IMR-90 (cell line): ENCODE measurements around the gene FBXO40. TPM values are rescaled to one million over a fixed set of nuclear protein-coding genes. Genes with fewer than 3 reads are reported as not detected.

Source experiments
- ATAC-seq: fragments of 200-7000 bp; cut with Tn5 transposase; 2 replicates; pipeline ENCODE4 v1.9.1; 2020; ENCODE audit warnings: low read depth, mild to moderate bottlenecking, moderate library complexity
- BruUV-seq: library from RNA; stranded (reverse); fragments of 400-500 nt; replicated peaks from 2 replicates; lab custom pipeline; 2021; lab: Mats Ljungman, UMichigan
- CTCF ChIA-PET: fragments of 300-600 bp; formaldehyde crosslinking; extraction: SDS; loops from one replicate; lab custom pipeline; 2021; ENCODE audit warnings: antibody characterized with exemption; lab: Yijun Ruan, JAX
- POLR2A ChIA-PET: fragments of 300-600 bp; sonication (Branson Sonifier 250); formaldehyde crosslinking; loops from one replicate; lab custom pipeline; 2022; ENCODE audit warnings: antibody characterized with exemption; ENCODE audit not compliant: unreplicated experiment; lab: Charles Lee
- DNase-seq: peaks from one replicate; pipeline ENCODE4 v3.0.0; 2013
- H2AFZ ChIP-seq: replicated peaks from 2 replicates; pipeline ENCODE3; 2013; ENCODE audit warnings: low read length, mild to moderate bottlenecking; ENCODE audit not compliant: poor library complexity
- H2AK5ac ChIP-seq: 2 replicates; pipeline ENCODE4 v1.6.1; 2013; ENCODE audit warnings: low read depth, low read length, inconsistent platforms
- H2AK9ac ChIP-seq: replicated peaks from 2 replicates; pipeline ENCODE3; 2013; ENCODE audit warnings: mild to moderate bottlenecking, low read depth, low read length, moderate library complexity; ENCODE audit not compliant: poor library complexity
- H2BK120ac ChIP-seq: 2 replicates; pipeline ENCODE4 v1.6.1; 2013; ENCODE audit warnings: low read depth, low read length, inconsistent platforms
- H2BK15ac ChIP-seq: 3 replicates; pipeline ENCODE4 v1.6.1; 2013; ENCODE audit warnings: low read depth, low read length, inconsistent platforms
- H2BK20ac ChIP-seq: 2 replicates; pipeline ENCODE4 v1.6.1; 2013; ENCODE audit warnings: low read depth, mild to moderate bottlenecking, inconsistent platforms, low read length, moderate library complexity
- H2BK5ac ChIP-seq: 2 replicates; pipeline ENCODE4 v1.6.1; 2013; ENCODE audit warnings: mild to moderate bottlenecking, low read depth, low read length, inconsistent platforms; ENCODE audit not compliant: poor library complexity, severe bottlenecking
- H3K14ac ChIP-seq: replicated peaks from 2 replicates; pipeline ENCODE4 v1.6.1; 2013; ENCODE audit warnings: low read depth, low read length, inconsistent platforms
- H3K18ac ChIP-seq: 2 replicates; pipeline ENCODE4 v1.6.1; 2013; ENCODE audit warnings: low read depth, low read length, control low read depth
- H3K23ac ChIP-seq: 2 replicates; pipeline ENCODE4 v1.6.1; 2013; ENCODE audit warnings: low read depth, low read length, inconsistent platforms
- H3K27ac ChIP-seq: 2 replicates; pipeline ENCODE4 v1.5.1; 2013; ENCODE audit warnings: mild to moderate bottlenecking, control low read depth, low read length; ENCODE audit not compliant: insufficient read depth
- H3K27me3 ChIP-seq: 2 replicates; pipeline ENCODE4 v1.6.1; 2013; ENCODE audit warnings: low read length; ENCODE audit not compliant: control insufficient read depth, insufficient read depth
- H3K36me3 ChIP-seq: 2 replicates; pipeline ENCODE4 v1.6.1; 2013; ENCODE audit warnings: low read length, mixed read lengths; ENCODE audit not compliant: control insufficient read depth, insufficient read depth
- H3K4ac ChIP-seq: 2 replicates; pipeline ENCODE4 v1.6.1; 2013; ENCODE audit warnings: low read depth, low read length, inconsistent platforms
- H3K4me1 ChIP-seq: 2 replicates; pipeline ENCODE4 v1.6.1; 2013; ENCODE audit warnings: low read length, mixed read lengths; ENCODE audit not compliant: control insufficient read depth, insufficient read depth
- H3K4me2 ChIP-seq: 2 replicates; pipeline ENCODE4 v1.6.1; 2013; ENCODE audit warnings: low read depth, mild to moderate bottlenecking, control low read depth, low read length, moderate library complexity
- H3K4me3 ChIP-seq: 2 replicates; pipeline ENCODE4 v1.5.1; 2013; ENCODE audit warnings: low read depth, mild to moderate bottlenecking, control low read depth, low read length, moderate library complexity; ENCODE audit not compliant: insufficient read depth
- H3K56ac ChIP-seq: 2 replicates; pipeline ENCODE4 v1.6.1; 2013; ENCODE audit warnings: low read length, inconsistent platforms; ENCODE audit not compliant: insufficient read depth; ENCODE audit errors: extremely low read depth
- H3K79me1 ChIP-seq, 2 experiments: 2 replicates each; pipeline ENCODE4 v1.6.1; 2013; ENCODE audit warnings: low read length in 2 of 2, inconsistent platforms in 1 of 2, low read depth in 1 of 2
- H3K9ac ChIP-seq: 2 replicates; pipeline ENCODE4 v1.6.1; 2013; ENCODE audit warnings: low read depth, low read length, control low read depth
- H3K9me1 ChIP-seq: 2 replicates; pipeline ENCODE4 v1.6.1; 2013; ENCODE audit warnings: low read length, inconsistent platforms; ENCODE audit not compliant: insufficient read depth
- H3K9me3 ChIP-seq: 2 replicates; pipeline ENCODE4 v1.6.1; 2013; ENCODE audit warnings: low read length; ENCODE audit not compliant: control insufficient read depth, insufficient read depth
- H4K20me1 ChIP-seq: 2 replicates; pipeline ENCODE4 v1.6.1; 2013; ENCODE audit warnings: low read length, inconsistent platforms; ENCODE audit not compliant: insufficient read depth
- H4K5ac ChIP-seq: 2 replicates; pipeline ENCODE4 v1.6.1; 2013; ENCODE audit warnings: mild to moderate bottlenecking, low read depth, low read length, control low read depth
- H4K8ac ChIP-seq, 2 experiments: 2 replicates each; pipeline ENCODE4 v1.6.1; 2013; ENCODE audit warnings: low read depth in 2 of 2, low read length in 2 of 2, control low read depth in 1 of 2, inconsistent platforms in 1 of 2
- H4K91ac ChIP-seq: 2 replicates; pipeline ENCODE4 v1.6.1; 2013; ENCODE audit warnings: low read depth, low read length, inconsistent platforms; ENCODE audit not compliant: insufficient read depth
- BHLHE40 ChIP-seq: fragments of 150-350 bp; IDR thresholded peaks from 2 replicates; pipeline ENCODE4 v1.6.1; 2016; ENCODE audit warnings: mild to moderate bottlenecking, low read depth, low read length
- CEBPB ChIP-seq: IDR thresholded peaks from 2 replicates; pipeline ENCODE4 v1.6.1; 2012; ENCODE audit warnings: low read depth, low read length, improper control_type of control experiment
- CHD1 ChIP-seq: IDR thresholded peaks from 2 replicates; pipeline ENCODE4 v1.6.1; 2012; ENCODE audit warnings: low read depth, low read length, improper control_type of control experiment
- CTCF ChIP-seq: conservative IDR thresholded peaks from 2 replicates; pipeline ENCODE4 v1.5.1; 2012; ENCODE audit warnings: mild to moderate bottlenecking, low read depth, low read length, improper control_type of control experiment
- ELK1 ChIP-seq: fragments of 150-350 bp; IDR thresholded peaks from 2 replicates; pipeline ENCODE4 v1.6.1; 2016; ENCODE audit warnings: low read depth, mild to moderate bottlenecking, low read length, moderate library complexity, borderline replicate concordance
- FOS ChIP-seq: fragments of 150-350 bp; IDR thresholded peaks from 2 replicates; pipeline ENCODE4 v1.6.1; 2016; ENCODE audit warnings: low read depth, low read length
- MAFK ChIP-seq: IDR thresholded peaks from 2 replicates; pipeline ENCODE4 v1.6.1; 2012; ENCODE audit warnings: low read depth, low read length, improper control_type of control experiment
- MAZ ChIP-seq: IDR thresholded peaks from 2 replicates; pipeline ENCODE4 v1.6.1; 2012; ENCODE audit warnings: low read depth, mild to moderate bottlenecking, low read length, improper control_type of control experiment, moderate library complexity, borderline replicate concordance
- MXI1 ChIP-seq: IDR thresholded peaks from 2 replicates; pipeline ENCODE4 v1.6.1; 2012; ENCODE audit warnings: low read depth, mild to moderate bottlenecking, low read length, moderate library complexity, borderline replicate concordance
- NFE2L2 ChIP-seq: fragments of 150-350 bp; IDR thresholded peaks from 2 replicates; pipeline ENCODE4 v1.6.1; 2016; ENCODE audit warnings: low read depth, mild to moderate bottlenecking, low read length
- POLR2A ChIP-seq: IDR thresholded peaks from 2 replicates; pipeline ENCODE4 v1.6.1; 2012; ENCODE audit warnings: mild to moderate bottlenecking, low read depth, low read length
- RAD21 ChIP-seq: IDR thresholded peaks from 2 replicates; pipeline ENCODE4 v1.6.1; 2012; ENCODE audit warnings: low read length, improper control_type of control experiment
- RCOR1 ChIP-seq: IDR thresholded peaks from 2 replicates; pipeline ENCODE4 v1.6.1; 2012; ENCODE audit warnings: mild to moderate bottlenecking, low read length, improper control_type of control experiment; ENCODE audit not compliant: insufficient replicate concordance
- RFX5 ChIP-seq: IDR thresholded peaks from 2 replicates; pipeline ENCODE4 v1.8.0; 2012; ENCODE audit warnings: low read depth, mild to moderate bottlenecking, low read length, moderate library complexity
- SMC3 ChIP-seq: fragments of 150-350 bp; IDR thresholded peaks from 2 replicates; pipeline ENCODE4 v1.6.1; 2016; ENCODE audit warnings: low read depth, mild to moderate bottlenecking, antibody characterized with exemption, low read length, moderate library complexity
- USF2 ChIP-seq: fragments of 150-350 bp; IDR thresholded peaks from 2 replicates; pipeline ENCODE4 v1.6.1; 2017; ENCODE audit warnings: mild to moderate bottlenecking, antibody characterized with exemption, low read length, low read depth
- WGBS, 2 experiments: methylation state at CpG; one replicate each; pipeline versions ENCODE4 v1.1.5 to v1.1.7; 2013; ENCODE audit warnings: missing lambda C conversion rate in 2 of 2; ENCODE audit not compliant: insufficient read length in 1 of 2; ENCODE audit errors: extremely low coverage in 2 of 2; 5-methylcytosine and 5-hydroxymethylcytosine counted together
- dilution Hi-C: fragments of 300-500 bp; cut with HindIII; formaldehyde crosslinking; loops from one replicate; pipeline ENCODE4 v1.14.3; 2018; ENCODE audit warnings: low sequenced_read_pairs; ENCODE audit not compliant: unreplicated experiment
- in situ Hi-C: fragments of 300-500 bp; cut with MboI; formaldehyde crosslinking; loops from 3 replicates; pipeline ENCODE4 v1.14.3; 2019; ENCODE audit warnings: low sequenced_read_pairs, inconsistent platforms, mixed read lengths
- intact Hi-C: fragments of 100-400 bp; cut with micrococcal nuclease; formaldehyde crosslinking; loops from 2 replicates; pipeline ENCODE4 v1.10.0; 2022
- polyA plus RNA-seq, 3 experiments: library from polyadenylated mRNA; depleted of rRNA; stranded (reverse); fragments of >200 nt; gene quantifications; 2 replicates each; pipeline ENCODE4 v1.2.3, GENCODE V29; 2012; ENCODE audit warnings: low replicate concordance in 1 of 3
- total RNA-seq: library from RNA; depleted of rRNA; stranded (reverse); fragments of >200 nt; gene quantifications from 2 replicates; pipeline ENCODE4 v1.2.3, GENCODE V29; 2012

Gene FBXO40
- total and polyA plus RNA-seq, 2 of the 4 experiments (the other 2 are of a cell fraction), result not detected

- Histone ChIP-seq H3K9me1 (no peaks in the 10 kb centered on the region), H2AK5ac (no peak overlapping the region), H2BK20ac (no peak overlapping the region), H3K27me3 (no peaks in the 10 kb centered on the region; the same call in 1 of the 2 replicates), H3K27ac (no peak overlapping the region), H3K56ac (no peak overlapping the region), H2BK15ac (no peak overlapping the region), H3K36me3 (no peaks in the 10 kb centered on the region), H4K8ac (no peak overlapping the region), H3K4me3 (no peak overlapping the region), H2BK5ac (no peak overlapping the region), H2BK120ac (no peak overlapping the region), H3K79me1 (no peaks in the 10 kb centered on the region), H3K23ac (no peak overlapping the region), H2AFZ (no peak overlapping the region), H3K18ac (no peak overlapping the region), H4K5ac (no peak overlapping the region), H3K4ac (no peak overlapping the region), H3K9me3 (no peaks in the 10 kb centered on the region), H3K4me2 (no peak overlapping the region), H3K9ac (no peak overlapping the region), H4K91ac (no peak overlapping the region), H4K20me1 (no peaks in the 10 kb centered on the region), H3K14ac (no peak overlapping the region), H2AK9ac (no peak overlapping the region), H3K4me1 (no peaks in the 10 kb centered on the region)
- dilution Hi-C loops, result no loop called here
- in situ Hi-C loops, result no loop called here
- CTCF ChIA-PET, result no interaction called here
- ATAC-seq (no peak), DNase-seq (no peak)
- TF ChIP-seq RFX5 (no peak), NFE2L2 (no peak), FOS (no peak), CHD1 (no peak), USF2 (no peak), CEBPB (no peak), RAD21 (no peak), MAZ (no peak), BHLHE40 (no peak), CTCF (no peak), POLR2A (no peak), SMC3 (no peak), ELK1 (no peak), MAFK (no peak), MXI1 (no peak), RCOR1 (no peak)
- intact Hi-C loops, result no loop called here
- POLR2A ChIA-PET, result no interaction called here
- no TSS peak for BruUV-seq
- 40% methylated on average over 2 of the region's 6 CpGs; no CpG with 5 or more reads in 1 of the 2 experiments for WGBS, 2 experiments
Measured at GRCh38 chr3:121648219-121648958, 55.2 kb downstream of the FBXO40 start.
